SW480 (cell line): ENCODE measurements around the gene TNIK.
A peak's percentile ranks its signal among the peaks of the same experiment; 100 is the strongest.
"Not testable (repeated sequence)": the region's sequence is repeated elsewhere in the genome, so short reads cannot be mapped to it uniquely, and the experiment has no call there.

Experiments used
- DNase-seq: peaks from one replicate; pipeline ENCODE4 v3.0.0-alpha.2; 2016; ENCODE audit warnings: low spot score

TNIK gene

GRCh38 chr3:171309906-171310359 is 150.3 kb downstream of the TNIK start:
- peak; percentile 40 for DNase-seq

- DNase-seq: no peak
These were observed 152.2 kb downstream of the TNIK start for GRCh38 chr3:171307988-171308387.

- DNase-seq: no peak
These were observed 153.1 kb downstream of the TNIK start for GRCh38 chr3:171307046-171307585.

- DNase-seq: peak; percentile 8
These were observed 153.6 kb downstream of the TNIK start for GRCh38 chr3:171306631-171307030.

GRCh38 chr3:171305823-171306222 is 154.4 kb downstream of the TNIK start:
- not testable (repeated sequence) for DNase-seq

GRCh38 chr3:171304498-171304897 is 155.7 kb downstream of the TNIK start:
- not testable (repeated sequence) for DNase-seq

- DNase-seq: not testable (repeated sequence)
These were observed 156.2 kb downstream of the TNIK start for GRCh38 chr3:171304017-171304416.

- no peak for DNase-seq
These were observed 158.2 kb downstream of the TNIK start for GRCh38 chr3:171301998-171302397.

GRCh38 chr3:171301002-171301401 is 159.2 kb downstream of the TNIK start:
- DNase-seq: no peak

- no peak for DNase-seq
These were observed 162.3 kb downstream of the TNIK start for GRCh38 chr3:171297951-171298350.

- DNase-seq: no peak
These were observed 163.0 kb downstream of the TNIK start for GRCh38 chr3:171297207-171297606.

- no peak for DNase-seq
These were observed 164.5 kb downstream of the TNIK start for GRCh38 chr3:171295484-171296373.

- DNase-seq: no peak
These were observed 166.9 kb downstream of the TNIK start for GRCh38 chr3:171293142-171293782.

- no peak for DNase-seq
These were observed 169.5 kb downstream of the TNIK start for GRCh38 chr3:171290680-171291079.

GRCh38 chr3:171289291-171289690 is 170.9 kb downstream of the TNIK start:
- DNase-seq: no peak

GRCh38 chr3:171287761-171288160 is 172.4 kb downstream of the TNIK start:
- DNase-seq: not testable (repeated sequence)

- no peak for DNase-seq
These were observed 173.5 kb downstream of the TNIK start for GRCh38 chr3:171286580-171287249.

GRCh38 chr3:171285287-171285686 is 174.9 kb downstream of the TNIK start:
- no peak for DNase-seq

GRCh38 chr3:171284308-171285075 is 175.7 kb downstream of the TNIK start:
- DNase-seq: no peak

- no peak for DNase-seq
These were observed 176.4 kb downstream of the TNIK start for GRCh38 chr3:171283848-171284222.

GRCh38 chr3:171283183-171283847 is 176.9 kb downstream of the TNIK start:
- DNase-seq: no peak
